GM10248 (cell line): ENCODE results near the gene PHETA2.

ENCODE experiments used
- CTCF ChIA-PET: fragments of 300-600 bp; sonication (Branson Sonifier 250); formaldehyde crosslinking; extraction: SDS; loops from one replicate; lab custom pipeline; 2021; ENCODE audit warnings: antibody characterized with exemption; lab: Yijun Ruan, JAX
- POLR2A ChIA-PET: fragments of 350-650 bp; sonication (Branson Sonifier 250); formaldehyde crosslinking; extraction: SDS; loops from one replicate; lab custom pipeline; 2020; ENCODE audit warnings: antibody characterized with exemption; lab: Yijun Ruan, JAX
- DNase-seq: peaks from one replicate; pipeline ENCODE4 v3.0.0; 2012; ENCODE audit errors: extremely low spot score
- TF ChIP-seq, protein P1 (sequence below): IDR thresholded peaks from 2 replicates; pipeline ENCODE4 v1.5.1; 2012; ENCODE audit warnings: mild to moderate bottlenecking, low read depth; ENCODE audit errors: extremely low read depth, missing control alignments, control extremely low read depth

The PHETA2 gene

DNA sequence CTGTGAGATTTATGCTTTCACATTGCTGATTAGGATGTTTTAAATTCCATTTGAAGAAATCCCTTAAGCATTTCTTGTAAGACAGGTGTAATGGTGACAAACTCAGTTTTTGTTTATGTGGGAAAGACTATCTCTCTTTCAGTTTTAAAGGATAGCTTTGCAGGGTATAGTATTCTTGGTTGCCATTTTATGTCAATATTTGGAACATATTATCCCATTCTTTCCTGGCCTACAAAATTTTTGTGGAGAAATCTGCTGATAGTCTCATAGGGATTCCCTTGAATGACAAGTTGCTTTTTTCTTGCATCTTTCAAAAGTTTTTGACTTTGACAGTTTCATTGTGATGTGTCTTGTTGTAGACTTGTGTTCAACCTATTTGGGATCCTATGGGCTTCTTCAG, 32.3 kb upstream of the PHETA2 start:
- ChIA-PET CTCF (interaction anchor here (0.7 kb wide), 1 partner anchor 17 kb away, joined by 3 read pairs; no protein-coding TSS in a partner anchor), POLR2A (interaction anchor here (0.7 kb wide), 1 partner anchor 300 kb away, joined by 9 read pairs; no protein-coding TSS in a partner anchor)
- DNase-seq: no peak
- TF ChIP-seq, protein P1, sequence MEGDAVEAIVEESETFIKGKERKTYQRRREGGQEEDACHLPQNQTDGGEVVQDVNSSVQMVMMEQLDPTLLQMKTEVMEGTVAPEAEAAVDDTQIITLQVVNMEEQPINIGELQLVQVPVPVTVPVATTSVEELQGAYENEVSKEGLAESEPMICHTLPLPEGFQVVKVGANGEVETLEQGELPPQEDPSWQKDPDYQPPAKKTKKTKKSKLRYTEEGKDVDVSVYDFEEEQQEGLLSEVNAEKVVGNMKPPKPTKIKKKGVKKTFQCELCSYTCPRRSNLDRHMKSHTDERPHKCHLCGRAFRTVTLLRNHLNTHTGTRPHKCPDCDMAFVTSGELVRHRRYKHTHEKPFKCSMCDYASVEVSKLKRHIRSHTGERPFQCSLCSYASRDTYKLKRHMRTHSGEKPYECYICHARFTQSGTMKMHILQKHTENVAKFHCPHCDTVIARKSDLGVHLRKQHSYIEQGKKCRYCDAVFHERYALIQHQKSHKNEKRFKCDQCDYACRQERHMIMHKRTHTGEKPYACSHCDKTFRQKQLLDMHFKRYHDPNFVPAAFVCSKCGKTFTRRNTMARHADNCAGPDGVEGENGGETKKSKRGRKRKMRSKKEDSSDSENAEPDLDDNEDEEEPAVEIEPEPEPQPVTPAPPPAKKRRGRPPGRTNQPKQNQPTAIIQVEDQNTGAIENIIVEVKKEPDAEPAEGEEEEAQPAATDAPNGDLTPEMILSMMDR: no peak

DNA sequence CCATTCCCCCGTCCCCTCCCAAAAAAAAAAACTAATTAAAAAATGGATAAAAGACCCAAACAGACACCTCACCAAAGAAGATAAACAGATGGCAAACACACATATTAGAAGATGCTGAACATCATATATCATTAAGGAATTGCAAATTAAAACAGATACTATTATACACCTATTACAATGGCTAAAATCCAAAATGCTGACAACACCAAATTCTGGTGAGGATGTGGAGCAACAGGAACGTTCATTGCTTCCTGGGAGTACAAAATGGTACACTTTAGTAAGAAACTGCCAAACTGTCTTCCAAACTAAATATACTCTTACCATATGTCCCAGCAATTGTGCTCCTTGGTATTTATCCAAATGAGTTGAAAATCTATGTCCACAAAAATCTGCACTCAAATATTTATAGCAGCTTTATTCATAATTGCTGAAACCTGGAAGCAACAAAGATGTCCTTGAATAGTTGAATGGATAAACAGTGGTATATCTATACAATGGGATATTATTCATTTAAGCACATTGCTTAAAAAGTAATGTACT, 23.3 kb upstream of the PHETA2 start:
- POLR2A ChIA-PET: no interaction called here
- DNase-seq: no peak
- TF ChIP-seq, protein P1: no peak
- CTCF ChIA-PET: no interaction called here

DNA sequence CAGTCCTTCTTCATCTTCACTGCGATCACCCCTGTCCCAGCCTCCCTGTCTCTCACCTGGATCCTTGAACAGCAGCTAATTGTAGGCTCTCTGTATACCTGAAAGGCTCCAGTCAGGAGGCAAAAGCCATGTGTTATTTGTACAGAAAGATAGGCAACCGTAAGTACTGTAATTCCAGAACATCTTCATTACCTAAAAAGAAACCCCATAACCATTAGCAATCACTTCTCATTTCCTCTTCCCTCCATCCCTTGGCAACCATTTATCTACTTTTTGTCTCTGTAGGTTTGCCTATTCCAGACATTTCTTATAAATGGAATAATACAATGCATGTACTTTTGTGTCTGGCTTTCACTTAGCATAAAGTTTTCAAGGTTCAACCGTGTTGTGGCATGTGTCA, 21.3 kb upstream of the PHETA2 start:
- ChIA-PET POLR2A (no interaction called here), CTCF (interaction anchor here (1.6 kb wide), 1 partner anchor 60 kb away, joined by 3 read pairs; no protein-coding TSS in a partner anchor)
- DNase-seq: no peak
- TF ChIP-seq, protein P1: no peak

DNA sequence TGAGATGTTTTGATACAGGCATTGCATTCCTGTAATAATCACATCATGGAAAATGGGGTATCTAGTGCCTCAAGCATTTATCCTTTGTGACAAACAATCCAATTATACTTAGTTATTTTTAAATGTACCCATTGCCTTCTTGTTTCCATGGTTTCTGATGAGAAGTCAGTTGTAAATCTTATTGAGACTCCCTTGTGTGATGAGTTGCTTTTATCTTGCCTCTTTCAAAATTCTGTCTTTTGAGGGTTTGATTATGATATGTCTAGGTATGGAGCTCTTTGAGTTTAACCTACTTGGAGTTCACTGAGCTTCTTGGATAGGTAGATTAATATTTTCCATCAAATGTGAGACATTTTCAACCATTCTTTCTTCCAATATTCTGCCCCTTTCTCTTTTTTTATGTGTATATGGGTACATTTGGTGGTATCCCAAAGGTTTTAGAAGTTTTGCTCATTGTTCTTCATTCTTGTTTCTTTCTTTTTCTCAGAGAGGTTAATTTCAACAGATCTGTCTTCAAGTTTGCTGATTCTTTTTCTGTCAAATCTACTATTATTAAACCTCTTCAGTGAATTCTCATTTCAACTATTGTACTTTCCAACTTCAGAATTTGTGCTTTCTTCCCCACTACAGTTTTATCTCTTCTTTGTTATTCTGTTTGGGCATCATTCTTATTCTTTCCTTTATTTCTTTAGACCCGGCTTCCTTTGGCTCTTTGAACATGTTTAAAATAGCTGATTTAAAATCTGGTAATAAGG, 17.1 kb upstream of the PHETA2 start:
- ChIA-PET CTCF (interaction anchor here (1.2 kb wide), 1 partner anchor 10 kb away, joined by 3 read pairs; no protein-coding TSS in a partner anchor), POLR2A (no interaction called here)
- DNase-seq: no peak
- TF ChIP-seq, protein P1: no peak

DNA sequence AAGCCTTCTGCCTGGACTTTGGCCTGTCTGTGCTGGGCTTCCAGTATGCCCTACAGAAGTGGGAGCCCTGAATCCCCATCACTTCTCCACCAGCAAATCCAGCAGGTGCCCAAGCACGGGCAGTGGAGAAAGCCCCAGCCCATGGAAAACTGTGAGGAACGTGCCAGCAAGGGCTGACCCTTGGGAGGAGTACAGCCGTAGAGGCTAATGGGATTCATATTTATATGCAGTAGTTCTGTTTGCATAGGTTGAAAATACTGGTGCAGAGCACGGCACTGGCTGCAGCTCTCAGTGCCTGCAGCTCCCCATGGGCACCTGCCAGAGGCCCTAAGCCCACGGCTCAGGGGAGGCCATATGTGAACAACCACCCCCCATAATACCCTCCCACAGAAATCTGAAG, 13.6 kb upstream of the PHETA2 start:
- CTCF ChIA-PET: interaction anchor here (1.3 kb wide), 3 partner anchors 10 to 102 kb away, joined by 3 to 4 read pairs (median 3); partner anchors contain the start of gene NAGA
- no peak for DNase-seq
- TF ChIP-seq, protein P1: no peak
- POLR2A ChIA-PET: no interaction called here

DNA sequence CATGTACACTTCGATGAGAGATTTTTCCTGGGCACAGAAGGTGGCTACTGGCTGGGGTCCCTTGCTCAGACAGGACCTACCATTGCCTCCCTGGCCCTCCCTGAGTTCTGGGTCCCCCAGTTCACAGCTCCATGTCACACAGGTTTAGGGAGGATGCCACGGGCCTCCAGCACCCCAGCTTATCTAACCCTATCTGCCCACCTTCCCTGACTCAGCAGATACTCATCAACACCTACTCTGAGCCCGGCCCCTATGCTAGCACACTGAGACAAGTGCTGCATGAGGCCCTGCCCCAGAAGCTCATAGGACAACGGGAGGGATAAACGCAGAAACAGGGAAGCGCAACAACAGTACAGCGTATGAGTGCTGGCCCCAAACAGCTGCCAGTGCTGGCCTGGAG, 13.0 kb upstream of the PHETA2 start:
- POLR2A ChIA-PET: no interaction called here
- TF ChIP-seq, protein P1: no peak
- DNase-seq: no peak
- CTCF ChIA-PET: interaction anchor here (1.3 to 1.4 kb wide), 3 partner anchors 9 to 103 kb away, joined by 3 to 4 read pairs (median 3); partner anchors contain the start of gene NAGA
